Left ventricle myocardium superior (tissue), 1 donor: ENCODE data around the gene MYO1B. TPM values are rescaled to one million over a fixed set of nuclear protein-coding genes. Genes with fewer than 3 reads are reported as not detected.

Experiments
- ATAC-seq: fragments of 200-7000 bp; cut with Tn5 transposase; one replicate; pipeline ENCODE4 v1.9.1; 2020; ENCODE audit warnings: mild to moderate bottlenecking, moderate library complexity
- DNase-seq: peaks from one replicate; pipeline ENCODE4 v3.0.0-alpha.2; 2020
- intact Hi-C: fragments of 100-400 bp; cut with micrococcal nuclease; formaldehyde crosslinking; loops from one replicate; pipeline ENCODE4 v1.11.0; 2022
- total RNA-seq: library from RNA; stranded (reverse); fragmentation: NEBNext Ultra II Directional; extraction: Animal tissue kit (Norgen Biotek cat#: 25700); gene quantifications from one replicate; pipeline ENCODE4 v1.2.1, GENCODE V29; 2021
- donor health status: DM: no; HTN: yes; CAD: no; lungs with severe emphysema.

The MYO1B gene
- total RNA-seq, 1 donor from 2014 or later = 16.0 TPM

DNA sequence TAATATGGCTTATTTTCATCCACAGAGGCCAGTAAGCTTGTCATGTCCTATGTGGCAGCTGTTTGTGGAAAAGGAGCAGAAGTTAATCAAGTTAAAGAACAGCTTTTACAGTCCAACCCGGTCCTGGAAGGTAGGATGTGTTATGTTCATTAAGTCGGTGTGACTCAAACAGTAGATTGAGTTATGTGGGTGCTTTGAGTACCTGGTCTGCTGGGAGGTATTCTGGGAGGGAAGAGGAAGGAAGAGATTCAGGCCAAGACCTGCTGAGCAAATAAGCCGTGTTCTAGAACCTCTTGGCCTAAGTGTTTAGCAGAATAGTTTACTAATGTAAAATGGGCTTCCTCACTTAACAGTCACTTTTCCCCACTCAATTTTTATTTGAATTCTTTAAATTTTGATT is 96.2 kb downstream of the MYO1B start:
- intact Hi-C loops = no loop called here
- DNase-seq = no peak
- ATAC-seq = no peak

DNA sequence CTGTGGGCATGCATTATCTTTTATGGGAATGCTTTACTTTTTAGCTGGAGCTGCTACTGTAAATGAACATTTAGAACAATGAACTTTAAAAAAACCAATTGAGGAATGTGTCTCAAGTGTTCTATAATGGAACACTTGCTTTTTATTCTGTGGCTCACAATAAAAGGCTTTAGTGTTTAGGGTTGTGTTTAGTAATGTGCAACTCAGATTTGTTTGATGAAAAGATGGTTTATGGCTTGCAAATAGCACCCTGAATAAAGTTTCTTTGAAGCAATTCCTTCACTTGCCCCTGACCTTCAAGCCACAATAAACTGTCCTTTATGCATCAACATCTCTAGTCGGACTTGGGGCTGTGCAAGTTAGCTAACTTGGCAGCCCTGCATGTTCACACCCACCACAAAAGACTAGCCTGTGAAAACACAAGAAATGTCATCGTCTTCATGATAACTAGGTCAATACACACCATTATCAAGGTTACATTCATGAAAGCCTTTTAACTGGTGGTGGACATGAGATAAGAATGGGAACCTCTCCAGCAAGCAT is 98.7 kb downstream of the MYO1B start:
- intact Hi-C loops = no loop called here
- DNase-seq = no peak
- ATAC-seq = no peak

DNA sequence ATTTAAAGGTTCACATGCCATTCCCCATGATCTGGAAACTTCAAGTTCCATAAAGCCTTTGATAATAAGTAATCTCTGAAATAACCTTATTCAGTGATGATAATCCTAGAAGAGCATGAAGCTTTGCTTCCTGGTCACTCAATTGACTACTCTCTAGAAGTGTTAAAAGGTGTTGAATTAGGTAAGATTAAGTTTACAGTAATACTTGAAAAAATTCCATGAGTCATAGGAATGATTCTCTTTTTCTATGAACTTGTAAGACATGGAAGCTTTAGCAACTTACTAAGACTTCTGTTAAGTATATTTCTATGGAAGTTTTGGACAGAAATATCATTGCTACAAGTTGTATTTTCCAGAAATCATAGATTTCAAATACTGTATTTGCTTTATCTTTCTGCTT is 100.6 kb downstream of the MYO1B start:
- ATAC-seq = no peak
- intact Hi-C loops = no loop called here

DNA sequence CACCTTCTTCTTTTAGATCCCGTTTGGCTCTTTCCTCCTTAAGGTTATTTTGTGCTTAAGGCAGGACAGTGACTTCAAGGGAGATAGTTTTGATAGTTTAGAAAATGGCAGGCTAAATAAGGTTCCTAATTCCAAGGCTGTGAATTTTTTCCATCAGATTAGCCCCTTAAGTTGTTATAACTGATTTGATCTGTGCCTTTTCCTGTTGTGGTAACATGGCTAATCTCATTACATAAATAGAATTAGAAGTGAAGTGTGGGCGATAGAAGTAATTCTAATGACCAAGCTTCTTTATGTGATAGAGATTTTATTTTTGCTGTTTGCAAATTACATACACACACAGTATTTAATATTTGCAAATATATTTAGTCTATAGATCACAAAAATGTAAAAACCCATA is 102.0 kb downstream of the MYO1B start:
- DNase-seq = no peak
- ATAC-seq = no peak
- intact Hi-C loops = no loop called here

More for the DNA sequence above, 100.6 kb downstream of the MYO1B start:
- DNase-seq = no peak

DNA sequence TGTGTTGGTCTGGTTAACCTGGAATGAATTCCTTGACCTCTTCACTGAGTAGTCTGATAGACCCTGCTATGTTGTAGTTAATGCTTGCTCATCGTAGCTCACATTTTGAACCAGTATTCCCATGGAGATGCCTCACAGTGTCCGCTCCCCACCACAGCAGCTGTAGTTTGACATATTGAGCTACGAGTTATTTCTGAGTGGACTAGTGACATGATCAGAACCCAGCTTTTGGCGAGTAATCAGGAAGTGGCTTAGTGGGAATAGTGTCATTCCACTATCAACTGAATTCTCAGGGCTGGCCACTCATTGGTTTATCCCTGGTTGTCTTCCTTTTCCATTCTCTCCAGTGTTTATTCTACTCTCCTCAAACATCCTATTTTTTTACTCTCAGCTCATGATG is 102.7 kb downstream of the MYO1B start:
- no peak for DNase-seq
- ATAC-seq = no peak
- intact Hi-C loops = no loop called here

DNA sequence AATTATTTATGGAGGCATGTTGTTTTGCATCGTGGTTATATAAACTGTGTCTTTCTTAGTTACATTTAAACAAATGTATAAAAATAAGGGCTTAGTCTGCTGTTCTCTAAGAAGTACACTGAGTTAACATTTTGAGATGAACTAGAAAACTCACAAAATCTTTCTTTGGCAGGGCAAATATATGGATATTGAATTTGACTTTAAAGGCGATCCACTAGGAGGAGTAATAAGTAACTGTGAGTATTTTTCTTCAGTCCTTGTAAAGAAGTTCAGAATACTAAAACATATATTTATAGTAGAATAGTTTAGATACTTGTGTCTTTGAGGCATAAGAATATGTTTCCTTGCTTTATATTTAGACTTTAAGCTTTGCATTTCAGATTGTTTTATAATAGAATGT is 104.8 kb downstream of the MYO1B start:
- intact Hi-C loops = no loop called here
- DNase-seq = no peak
- no peak for ATAC-seq

DNA sequence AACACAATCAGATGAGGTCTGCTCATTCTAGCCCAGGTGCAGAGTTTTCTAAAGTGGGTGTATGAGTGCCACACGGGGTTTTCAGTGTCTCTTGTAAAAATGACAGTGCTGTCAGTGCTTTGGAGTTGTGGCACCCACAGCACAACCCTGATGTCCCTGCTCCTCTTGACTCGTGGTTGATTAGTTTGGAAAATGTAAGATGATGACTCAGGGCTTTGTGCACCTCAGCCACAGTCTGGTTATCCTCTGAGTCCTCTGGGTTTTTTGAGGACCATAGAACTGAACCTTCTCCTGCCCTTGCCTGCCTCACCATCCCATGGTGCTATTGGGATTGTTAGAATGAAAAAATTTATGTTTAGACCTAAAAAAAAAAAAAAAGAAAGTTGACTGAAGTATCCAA is 105.6 kb downstream of the MYO1B start:
- ATAC-seq (no peak), DNase-seq (no peak)
- intact Hi-C loops = no loop called here

DNA sequence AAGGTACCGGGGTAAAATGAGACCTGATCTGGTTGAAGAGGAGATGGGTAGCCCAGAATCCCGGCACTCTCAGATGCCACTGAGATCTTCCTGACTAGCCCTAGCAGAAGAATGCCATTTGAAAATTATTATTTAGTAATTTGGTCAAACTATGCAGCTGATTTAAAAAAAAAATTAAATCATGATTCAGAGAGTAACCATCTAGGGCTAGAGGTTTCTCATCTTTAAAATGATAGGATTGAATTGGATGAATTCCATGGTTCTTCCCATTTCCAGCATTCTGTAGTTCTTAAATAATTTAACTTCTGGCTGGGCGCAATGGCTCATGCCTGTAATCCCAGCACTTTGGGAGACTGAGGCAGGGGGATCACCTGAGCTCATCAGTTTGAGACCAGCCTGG is 106.1 kb downstream of the MYO1B start:
- ATAC-seq (no peak), DNase-seq (no peak)
- intact Hi-C loops = no loop called here

DNA sequence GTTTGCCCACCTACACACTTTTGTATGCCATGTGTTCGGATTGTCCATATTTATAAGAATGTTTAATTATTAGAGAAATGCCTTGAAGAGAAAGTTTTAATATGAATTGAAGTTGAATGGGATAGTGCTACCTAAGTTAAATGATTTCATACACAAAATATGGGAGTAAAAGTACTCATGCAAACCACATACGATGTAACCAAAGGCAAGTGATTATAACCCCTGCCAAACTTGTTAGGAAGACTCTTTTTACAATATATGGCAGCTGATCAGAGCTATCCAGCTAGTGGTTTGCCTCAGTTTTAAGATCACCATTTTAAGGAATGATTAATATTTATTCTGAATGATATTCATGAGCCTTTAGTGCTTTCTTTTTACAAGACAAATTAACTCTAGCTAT is 106.7 kb downstream of the MYO1B start:
- DNase-seq (no peak), ATAC-seq (no peak)
- intact Hi-C loops = no loop called here

DNA sequence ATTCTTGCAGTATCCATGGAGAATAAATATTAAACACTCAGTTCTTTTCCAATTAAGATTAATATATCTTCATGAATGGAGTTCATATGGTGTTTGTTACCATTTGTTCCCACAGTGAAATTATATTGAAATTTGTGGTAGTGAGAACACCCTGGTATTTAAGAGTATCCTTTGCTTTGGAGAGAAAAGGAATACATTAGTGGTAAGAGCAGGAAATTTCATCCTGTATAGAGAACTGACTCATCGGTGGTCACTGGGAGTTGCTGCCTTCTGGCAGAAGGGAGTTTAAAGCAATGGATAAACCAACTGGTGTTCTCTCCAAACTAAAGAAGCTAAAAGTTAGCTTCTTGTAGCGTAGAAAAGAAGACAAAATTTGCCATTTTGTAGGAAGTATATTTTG is 107.3 kb downstream of the MYO1B start:
- intact Hi-C loops = no loop called here
- DNase-seq (no peak), ATAC-seq (no peak)

DNA sequence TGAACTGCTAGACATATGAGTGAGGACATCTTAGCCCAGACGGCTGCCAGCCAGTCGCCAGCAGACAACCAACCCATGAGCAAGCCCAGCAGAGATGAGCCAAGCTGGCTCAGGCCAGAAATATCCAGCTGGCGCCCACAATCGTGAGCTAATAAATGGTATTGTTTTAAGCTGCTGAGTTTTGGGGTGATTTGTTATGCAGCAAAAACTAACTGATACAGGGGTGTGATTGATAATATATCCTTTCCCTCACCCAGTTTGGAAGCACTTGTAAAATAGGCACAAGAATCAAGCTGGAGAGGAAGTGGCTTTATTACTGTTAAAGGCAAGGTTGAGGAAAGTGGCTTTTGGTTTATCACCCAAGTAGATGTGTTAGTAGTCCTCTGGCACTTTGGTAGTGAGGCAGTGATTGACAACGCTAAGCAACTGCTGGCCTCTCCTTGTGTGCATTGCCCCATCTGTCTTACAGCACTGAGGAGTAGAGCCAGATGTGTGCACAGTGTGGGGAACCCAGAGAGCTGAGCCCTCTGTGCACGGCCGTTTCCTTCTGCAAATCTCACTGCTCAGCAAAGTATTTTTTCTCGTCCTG is 110.1 kb downstream of the MYO1B start:
- ATAC-seq (no peak), DNase-seq (no peak)
- intact Hi-C loops = no loop called here

DNA sequence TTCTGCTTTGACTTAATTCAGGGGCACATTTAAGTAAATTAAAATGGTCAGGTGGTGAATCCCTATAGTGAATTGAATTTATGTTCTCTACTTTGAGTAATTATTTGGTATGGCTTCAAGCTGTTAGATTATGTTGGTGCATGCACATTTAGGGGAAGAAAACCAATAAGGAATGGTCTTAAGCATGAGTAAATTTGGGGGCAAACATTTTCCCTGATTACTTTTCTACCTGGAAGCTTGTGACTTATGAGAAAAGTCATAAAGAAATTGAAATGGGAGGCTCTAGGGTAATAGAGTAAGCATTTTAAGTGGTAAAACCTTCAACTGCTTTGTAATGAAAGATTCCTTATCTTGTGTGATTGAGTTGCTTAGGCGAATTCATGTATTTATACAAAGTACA is 112.5 kb downstream of the MYO1B start:
- intact Hi-C loops = no loop called here
- ATAC-seq = no peak
- DNase-seq = no peak

DNA sequence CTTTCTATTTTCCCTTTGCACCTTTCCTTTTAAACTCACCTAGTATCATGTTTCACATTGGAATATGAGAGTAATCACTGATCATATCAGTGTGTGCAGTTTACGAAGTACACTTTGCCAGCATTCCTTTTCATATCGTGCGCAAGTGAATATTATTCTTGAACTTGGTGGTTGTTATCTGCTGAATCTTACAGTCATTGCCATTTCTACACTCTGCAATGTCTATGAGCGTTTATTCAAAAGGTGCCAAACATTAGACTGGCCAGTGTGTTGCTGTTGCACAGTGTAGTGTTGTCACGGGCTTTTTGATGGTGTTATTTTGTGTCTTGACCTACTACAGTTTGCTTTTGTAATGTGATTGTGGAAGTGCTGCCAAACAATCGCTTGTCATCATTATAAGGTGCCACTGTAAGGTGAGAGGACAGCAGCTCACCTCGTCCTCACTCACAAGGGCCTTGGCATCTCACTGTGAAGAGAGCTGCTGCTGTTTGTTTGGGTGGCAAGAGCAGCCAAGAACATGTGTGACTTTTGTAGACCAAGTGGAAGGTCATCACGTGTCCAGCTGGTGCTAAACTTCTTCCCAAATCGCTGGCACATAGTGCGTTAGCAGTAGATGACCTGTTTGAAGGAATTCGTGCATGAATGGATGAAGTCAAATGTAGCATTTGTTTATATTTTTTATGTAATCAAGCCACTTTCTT is 113.3 kb downstream of the MYO1B start:
- peak; percentile 88 for ATAC-seq

DNA sequence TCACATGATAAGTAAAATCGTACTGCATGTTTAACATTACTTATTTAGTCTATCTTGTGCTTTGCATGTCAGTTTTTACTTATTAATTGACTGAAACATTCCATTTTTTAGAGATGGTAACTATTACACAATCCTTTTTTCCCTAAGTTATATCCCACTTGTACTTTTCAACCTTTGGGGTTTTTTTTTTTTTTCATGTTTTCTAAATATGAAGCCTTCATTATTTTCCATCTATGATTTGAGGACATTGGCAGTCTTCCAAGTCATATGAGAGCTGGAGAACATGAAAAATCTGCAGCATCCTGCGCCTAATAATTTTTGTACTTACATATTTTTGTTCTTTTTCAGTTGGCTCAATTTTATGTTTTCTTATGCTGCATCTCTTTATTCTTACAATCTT is 113.9 kb downstream of the MYO1B start:
- no peak for ATAC-seq
- no peak for DNase-seq
- intact Hi-C loops = no loop called here

More for the DNA sequence above, 113.3 kb downstream of the MYO1B start:
- DNase-seq = peak; percentile 32
- intact Hi-C loops = no loop called here

DNA sequence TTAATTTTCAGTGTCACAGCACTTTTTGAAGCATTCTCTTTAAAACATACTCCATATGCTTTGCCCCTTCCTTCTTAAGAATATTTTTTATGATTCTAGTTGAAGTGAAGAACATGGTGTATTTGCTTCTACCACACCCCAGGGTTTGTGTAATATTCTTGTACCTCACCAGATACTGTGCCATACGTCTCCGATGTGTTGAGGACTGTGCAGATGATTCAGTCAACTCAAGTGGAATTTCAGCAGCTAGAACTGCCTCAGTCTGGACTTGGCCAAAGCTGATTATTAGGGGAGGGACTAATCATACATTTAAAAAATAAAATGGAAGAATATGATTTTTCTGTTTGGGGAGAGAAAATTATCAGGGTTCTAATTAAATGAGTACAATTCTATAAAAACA is 115.7 kb downstream of the MYO1B start:
- intact Hi-C loops = no loop called here
- ATAC-seq = no peak
- no peak for DNase-seq

DNA sequence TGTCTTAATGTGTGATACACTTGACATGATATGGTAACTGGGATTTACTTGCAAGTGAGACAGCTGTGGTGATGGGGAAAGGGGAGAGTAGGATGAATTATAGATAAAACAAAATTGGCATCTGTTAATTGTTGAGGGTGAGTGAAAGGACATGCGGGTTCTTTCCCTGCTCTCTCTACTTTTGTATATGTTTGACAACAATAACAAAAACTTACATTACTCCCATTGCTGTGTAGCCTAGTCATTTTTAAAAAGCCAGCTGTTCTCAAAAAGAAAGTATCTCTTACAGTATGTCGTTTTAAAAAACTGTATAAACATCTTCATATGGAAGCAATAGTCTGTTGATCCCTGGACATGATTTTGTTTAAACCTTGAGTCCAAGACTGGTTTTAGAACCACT is 117.6 kb downstream of the MYO1B start:
- ATAC-seq (no peak), DNase-seq (no peak)
- intact Hi-C loops = no loop called here

DNA sequence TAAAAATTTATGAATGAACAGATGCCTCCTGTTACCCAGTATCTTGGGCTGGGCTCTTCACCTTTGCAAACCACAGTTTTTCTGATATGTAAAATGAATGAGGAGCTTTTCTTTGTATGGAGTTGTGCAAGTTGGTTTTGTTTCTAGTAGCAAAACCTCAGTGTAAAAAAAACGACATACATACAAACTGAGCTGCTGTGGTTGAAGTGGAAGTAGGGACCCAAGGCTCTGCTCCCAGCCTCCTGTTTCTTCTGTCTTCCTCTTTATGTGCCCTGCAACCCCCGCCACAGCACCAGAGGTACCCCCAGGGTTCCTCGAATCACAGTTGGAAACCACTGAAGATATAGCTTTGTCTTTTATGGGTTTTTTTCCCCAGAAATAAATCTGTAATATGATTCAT is 118.1 kb downstream of the MYO1B start:
- ATAC-seq = no peak
- no peak for DNase-seq
- intact Hi-C loops = no loop called here

DNA sequence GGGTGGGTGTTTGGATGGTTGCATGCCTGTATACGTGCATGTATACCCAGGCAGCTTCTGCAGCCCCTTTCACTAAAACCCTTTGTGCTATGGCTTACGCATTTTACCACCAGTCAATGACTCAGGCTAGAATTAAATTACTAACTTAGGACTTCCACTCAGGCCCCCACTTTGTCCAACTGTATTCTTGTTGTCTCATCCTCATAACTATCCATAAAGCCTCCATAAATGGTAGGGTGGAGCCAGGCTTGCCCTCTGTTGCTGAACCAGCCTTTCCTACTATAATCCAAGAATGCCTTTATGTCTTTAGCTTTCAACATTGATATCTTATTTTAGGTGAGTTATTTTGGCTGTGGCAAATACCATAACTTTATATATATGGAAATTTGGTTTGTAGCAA is 119.9 kb downstream of the MYO1B start:
- DNase-seq = no peak
- no peak for ATAC-seq
- intact Hi-C loops = no loop called here

DNA sequence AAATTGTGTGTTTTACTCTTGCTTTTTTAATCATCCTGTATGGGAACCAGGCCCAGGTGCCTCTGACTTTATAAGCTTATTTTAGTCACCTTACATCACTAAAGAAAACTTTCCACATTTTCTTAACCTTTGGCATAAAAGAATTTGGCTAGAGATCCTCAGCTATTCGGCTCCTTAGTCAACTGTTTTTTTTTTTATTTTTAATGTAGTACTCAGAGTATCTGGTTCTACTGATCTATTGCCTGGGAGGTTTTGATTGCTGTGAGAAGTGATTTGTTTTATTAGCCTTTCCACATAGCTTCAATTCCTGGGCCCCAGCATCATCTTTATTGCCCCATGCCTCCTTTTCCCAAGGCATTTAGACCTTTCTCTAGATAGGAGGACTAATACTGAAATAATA is 121.0 kb downstream of the MYO1B start:
- intact Hi-C loops = no loop called here
- DNase-seq (no peak), ATAC-seq (no peak)

DNA sequence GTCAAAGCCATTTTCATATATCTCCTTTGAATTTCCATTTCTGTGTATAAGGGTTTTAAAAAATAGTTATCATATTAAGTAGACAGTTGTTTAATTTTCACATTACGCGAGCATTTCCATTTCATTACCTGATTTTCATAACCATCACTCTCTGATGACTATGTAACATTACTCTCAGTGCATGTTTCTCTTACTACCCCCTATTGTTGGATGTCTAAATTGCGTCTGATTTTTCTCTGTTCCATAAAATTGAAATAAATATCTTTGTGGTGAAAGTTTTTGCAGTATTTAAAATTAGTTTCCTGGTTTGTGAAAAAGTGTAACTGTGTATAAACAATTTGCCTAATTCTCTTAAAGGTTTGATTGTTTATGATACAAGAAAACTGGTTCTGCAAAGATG is 123.8 kb downstream of the MYO1B start:
- ATAC-seq = no peak
- intact Hi-C loops = no loop called here
- no peak for DNase-seq

DNA sequence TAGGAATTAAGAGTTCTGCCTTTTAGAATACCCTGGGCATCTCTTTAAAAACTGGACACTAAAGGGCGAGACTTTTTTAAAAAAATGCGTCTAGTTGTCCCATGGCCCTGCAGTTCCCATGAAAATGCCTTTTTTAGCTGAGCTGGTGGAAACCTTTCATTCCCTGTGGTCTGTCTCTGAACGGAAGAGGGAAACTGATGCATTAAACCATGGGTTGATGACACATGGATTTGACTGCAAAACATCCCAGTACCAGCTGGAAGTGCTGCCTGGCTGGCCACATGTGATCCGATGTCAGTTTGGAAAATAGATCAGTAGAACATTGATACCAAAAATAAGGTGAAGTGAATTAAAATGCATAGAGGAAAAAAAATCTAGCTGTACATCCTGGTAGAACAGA is 129.2 kb downstream of the MYO1B start:
- DNase-seq = no peak
- no peak for ATAC-seq
- intact Hi-C loops = no loop called here
